RWPE1 (cell line): ENCODE data around the gene APOBEC3C.
A peak's percentile ranks its signal among the peaks of the same experiment; 100 is the strongest.
"Not testable (repeated sequence)": the region's sequence is repeated elsewhere in the genome, so short reads cannot be mapped to it uniquely, and the experiment has no call there.

Experiments
- CTCF ChIA-PET: fragments of 350-600 bp; sonication (Branson Sonifier 250); formaldehyde crosslinking; extraction: SDS; loops from one replicate; lab custom pipeline; 2021; lab: Yijun Ruan, JAX
- POLR2A ChIA-PET: fragments of 400-600 bp; formaldehyde crosslinking; extraction: SDS; loops from one replicate; lab custom pipeline; 2020; ENCODE audit warnings: antibody characterized with exemption; ENCODE audit not compliant: low non-redundant PET; lab: Yijun Ruan, JAX
- DNase-seq: peaks from one replicate; pipeline ENCODE4 v3.0.0; 2012; ENCODE audit warnings: low spot score
- H3K27ac ChIP-seq: fragments of 450-650 bp; 2 replicates; pipeline ENCODE4 v1.5.1; 2017
- TF ChIP-seq, protein P1 (sequence below): fragments of 450-650 bp; conservative IDR thresholded peaks from 2 replicates; pipeline ENCODE4 v1.5.1; 2017; ENCODE audit warnings: low read depth, mild to moderate bottlenecking

APOBEC3C gene

DNA sequence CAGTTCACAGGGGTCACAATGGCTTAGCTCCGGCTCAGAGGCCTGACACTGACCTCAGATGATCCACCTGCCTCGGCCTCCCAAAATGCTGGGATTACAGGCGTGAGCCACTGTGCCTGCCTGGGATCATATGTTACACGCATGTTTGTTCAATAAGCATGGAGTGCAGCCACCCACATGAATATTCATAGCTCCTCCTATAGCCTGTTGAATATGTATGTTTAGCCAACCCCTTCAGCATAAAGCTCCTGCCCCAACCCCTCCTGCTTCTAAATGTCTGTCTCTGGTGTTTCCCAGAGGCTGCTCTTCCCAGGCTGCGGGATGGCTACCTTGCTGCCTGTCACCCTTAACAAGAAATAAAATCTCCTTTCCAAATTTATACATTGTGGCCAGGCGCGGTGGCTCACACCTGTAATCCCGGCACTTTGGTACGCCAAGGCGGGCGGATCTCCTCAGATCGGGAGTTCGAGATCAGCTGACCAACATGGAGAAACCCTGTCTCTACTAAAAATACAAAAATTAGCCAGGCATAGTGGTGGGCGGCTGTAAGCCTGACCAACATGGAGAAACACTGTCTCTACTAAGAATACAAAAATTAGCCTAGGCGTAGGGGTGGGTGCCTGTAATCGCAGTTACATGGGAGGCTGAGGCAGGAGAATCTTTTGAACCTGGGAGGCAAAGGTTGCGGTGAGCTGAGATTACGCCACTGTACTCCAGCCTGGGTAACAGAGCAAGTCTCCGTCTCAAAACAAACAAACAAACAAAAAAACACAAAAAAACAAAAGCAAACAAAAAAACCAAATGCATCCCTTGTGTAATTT, 25.5 kb downstream of the APOBEC3C start:
- no peak for DNase-seq
- ChIA-PET CTCF (no interaction called here), POLR2A (no interaction called here)
- TF ChIP-seq, protein P1, sequence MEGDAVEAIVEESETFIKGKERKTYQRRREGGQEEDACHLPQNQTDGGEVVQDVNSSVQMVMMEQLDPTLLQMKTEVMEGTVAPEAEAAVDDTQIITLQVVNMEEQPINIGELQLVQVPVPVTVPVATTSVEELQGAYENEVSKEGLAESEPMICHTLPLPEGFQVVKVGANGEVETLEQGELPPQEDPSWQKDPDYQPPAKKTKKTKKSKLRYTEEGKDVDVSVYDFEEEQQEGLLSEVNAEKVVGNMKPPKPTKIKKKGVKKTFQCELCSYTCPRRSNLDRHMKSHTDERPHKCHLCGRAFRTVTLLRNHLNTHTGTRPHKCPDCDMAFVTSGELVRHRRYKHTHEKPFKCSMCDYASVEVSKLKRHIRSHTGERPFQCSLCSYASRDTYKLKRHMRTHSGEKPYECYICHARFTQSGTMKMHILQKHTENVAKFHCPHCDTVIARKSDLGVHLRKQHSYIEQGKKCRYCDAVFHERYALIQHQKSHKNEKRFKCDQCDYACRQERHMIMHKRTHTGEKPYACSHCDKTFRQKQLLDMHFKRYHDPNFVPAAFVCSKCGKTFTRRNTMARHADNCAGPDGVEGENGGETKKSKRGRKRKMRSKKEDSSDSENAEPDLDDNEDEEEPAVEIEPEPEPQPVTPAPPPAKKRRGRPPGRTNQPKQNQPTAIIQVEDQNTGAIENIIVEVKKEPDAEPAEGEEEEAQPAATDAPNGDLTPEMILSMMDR: no peak
- peak overlapping the region; percentile 86 for H3K27ac ChIP-seq

DNA sequence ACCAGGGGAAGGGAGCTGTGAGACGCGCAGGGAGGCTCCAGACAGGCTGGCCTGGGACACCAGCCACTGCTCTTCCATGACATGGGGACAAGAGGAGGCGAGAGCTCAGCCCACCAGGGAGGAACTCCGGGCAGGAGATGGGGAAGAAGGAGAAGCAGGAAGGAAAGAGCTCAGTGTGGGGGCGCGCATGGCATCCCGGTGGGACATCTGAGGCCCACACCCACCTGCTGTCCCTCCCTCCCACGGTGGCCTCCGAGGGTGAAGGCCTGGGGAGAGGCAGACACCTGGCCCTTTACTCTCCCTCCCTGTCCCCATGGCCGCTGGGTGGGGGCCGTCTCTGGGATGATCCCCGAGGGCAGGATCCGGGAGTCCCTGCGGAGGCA, 26.1 kb downstream of the APOBEC3C start:
- DNase-seq, CTCF ChIA-PET, POLR2A ChIA-PET: not testable (repeated sequence)
- H3K27ac ChIP-seq: peak overlapping the region; percentile 86

DNA sequence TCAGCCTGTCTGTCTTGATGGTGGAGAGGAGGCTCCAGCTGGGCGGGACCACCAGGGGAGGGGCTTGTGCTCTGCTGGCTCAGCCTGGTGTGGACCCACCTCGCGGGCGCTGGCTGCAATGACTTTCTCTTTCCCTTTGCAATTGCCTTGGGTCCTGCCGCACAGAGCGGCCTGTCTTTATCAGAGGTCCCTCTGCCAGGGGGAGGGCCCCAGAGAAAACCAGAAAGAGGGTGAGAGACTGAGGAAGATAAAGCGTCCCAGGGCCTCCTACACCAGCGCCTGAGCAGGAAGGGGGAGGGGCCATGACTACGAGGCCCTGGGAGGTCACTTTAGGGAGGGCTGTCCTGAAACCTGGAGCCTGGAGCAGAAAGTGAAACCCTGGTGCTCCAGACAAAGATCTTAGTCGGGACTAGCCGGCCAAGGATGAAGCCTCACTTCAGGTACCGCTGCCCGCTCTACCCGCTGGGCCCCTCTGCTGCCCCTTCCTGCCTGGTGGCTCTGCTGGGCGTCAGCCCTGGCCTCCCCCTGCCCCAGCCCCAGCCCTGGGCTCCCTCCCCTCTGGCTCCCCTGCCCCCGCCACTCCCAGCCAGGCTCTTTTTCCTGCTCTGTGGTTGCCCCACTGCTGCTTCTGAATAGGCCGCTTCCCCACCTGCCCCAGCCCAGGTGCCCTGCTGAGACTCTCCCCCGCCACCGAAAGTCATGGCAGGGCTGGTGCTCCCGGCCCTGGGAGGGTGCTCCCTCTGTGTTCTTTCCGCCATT, 26.7 kb downstream of the APOBEC3C start, which contains the start of gene APOBEC3F:
APOBEC3F (plus strand) TSS at position 327 of the 759 bp plus-strand sequence; CDS start at position 424, 97 bp downstream.
- peak; percentile 2 for DNase-seq

DNA sequence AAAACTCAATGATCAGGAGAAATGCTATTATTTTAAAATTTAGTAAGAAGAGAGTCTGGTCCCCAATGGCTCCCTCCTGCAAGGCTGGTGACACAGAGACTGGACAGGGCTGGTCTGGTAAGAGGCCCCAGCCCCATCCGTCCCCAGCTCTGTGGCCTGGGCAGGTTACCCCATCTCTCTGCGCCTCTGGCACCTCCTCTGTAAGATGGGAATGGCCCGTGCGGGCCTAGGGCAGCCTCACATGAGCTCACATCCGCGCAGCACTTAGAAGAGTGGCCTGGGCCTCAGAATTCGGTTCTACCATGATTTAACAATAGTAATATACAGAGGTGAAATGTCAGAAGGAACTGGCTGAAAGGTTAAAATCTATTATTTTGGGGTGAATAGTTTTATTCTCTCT, 27.9 kb downstream of the APOBEC3C start:
- POLR2A ChIA-PET: no interaction called here

More for the DNA sequence above, 26.7 kb downstream of the APOBEC3C start, which contains the start of gene APOBEC3F:
- H3K27ac ChIP-seq: peak within 1 kb of the TSS; percentile 86
- CTCF ChIA-PET: not testable (repeated sequence)
- POLR2A ChIA-PET: interaction anchor here (0.7 kb wide), 1 partner anchor 335 kb away, joined by 3 read pairs; the partner anchor contains the start of gene GTPBP1

DNA sequence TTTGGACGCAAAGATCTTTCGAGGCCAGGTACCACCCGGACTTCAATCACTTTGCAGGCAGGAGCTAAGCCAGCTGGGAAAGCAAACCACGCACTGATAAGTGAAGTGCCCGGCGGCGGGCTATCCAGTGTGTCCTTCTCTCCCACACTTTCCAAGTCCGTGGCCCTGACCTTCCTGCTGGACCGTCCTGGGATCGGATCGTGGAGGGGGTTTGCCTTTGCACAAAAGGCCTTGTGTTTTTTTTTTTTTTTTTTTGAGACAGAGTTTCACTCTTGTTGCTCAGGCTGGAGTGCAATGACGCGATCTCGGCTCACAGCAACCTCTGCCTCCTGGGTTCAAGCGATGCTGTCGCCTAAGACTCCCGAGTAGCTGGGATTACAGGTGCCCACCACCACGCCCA, 29.0 kb downstream of the APOBEC3C start:
- CTCF ChIA-PET, DNase-seq, H3K27ac ChIP-seq, POLR2A ChIA-PET: not testable (repeated sequence)

More for the DNA sequence above, 27.9 kb downstream of the APOBEC3C start:
- H3K27ac ChIP-seq: no peak overlapping the region; the same call in 1 of the 2 replicates
- CTCF ChIA-PET: interaction anchor here (0.6 to 1.2 kb wide), 2 partner anchors 39 to 83 kb away, joined by 3 to 4 read pairs; no protein-coding TSS in a partner anchor
- no peak for DNase-seq
- TF ChIP-seq, protein P1: no peak

DNA sequence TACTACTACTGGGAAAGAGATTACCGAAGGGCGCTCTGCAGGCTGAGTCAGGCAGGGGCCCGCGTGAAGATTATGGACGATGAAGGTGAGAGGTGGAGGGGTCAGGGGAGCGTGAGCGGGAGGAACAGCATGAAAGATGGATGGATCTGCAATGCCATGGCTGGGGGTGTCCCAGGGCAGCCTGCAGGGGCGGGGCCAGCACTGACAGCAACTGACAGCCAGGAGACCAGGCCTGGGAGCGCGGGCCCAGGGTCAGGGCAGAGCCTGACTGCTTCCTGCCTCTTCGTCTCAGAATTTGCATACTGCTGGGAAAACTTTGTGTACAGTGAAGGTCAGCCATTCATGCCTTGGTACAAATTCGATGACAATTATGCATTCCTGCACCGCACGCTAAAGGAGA, 31.1 kb downstream of the APOBEC3C start:
- DNase-seq, POLR2A ChIA-PET, CTCF ChIA-PET, H3K27ac ChIP-seq: not testable (repeated sequence)

DNA sequence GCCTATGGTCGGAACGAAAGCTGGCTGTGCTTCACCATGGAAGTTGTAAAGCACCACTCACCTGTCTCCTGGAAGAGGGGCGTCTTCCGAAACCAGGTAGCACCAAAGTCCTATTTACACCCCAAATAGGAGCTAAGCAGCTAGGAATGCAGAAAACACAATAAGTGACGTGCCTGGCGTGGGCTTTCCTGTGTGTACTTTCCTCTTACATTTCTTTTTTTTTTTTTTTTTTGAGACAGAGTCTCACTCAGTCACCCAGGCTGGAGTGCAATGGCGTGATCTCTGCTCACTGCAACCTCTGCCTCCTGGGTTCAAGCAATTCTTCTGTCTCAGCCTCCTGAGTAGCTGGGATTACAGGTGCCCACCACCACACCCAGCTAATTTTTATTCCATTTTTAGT, 35.4 kb downstream of the APOBEC3C start:
- CTCF ChIA-PET: interaction anchor here (0.6 kb wide), 1 partner anchor 82 kb away, joined by 4 read pairs; no protein-coding TSS in a partner anchor
- POLR2A ChIA-PET, H3K27ac ChIP-seq, DNase-seq: not testable (repeated sequence)

DNA sequence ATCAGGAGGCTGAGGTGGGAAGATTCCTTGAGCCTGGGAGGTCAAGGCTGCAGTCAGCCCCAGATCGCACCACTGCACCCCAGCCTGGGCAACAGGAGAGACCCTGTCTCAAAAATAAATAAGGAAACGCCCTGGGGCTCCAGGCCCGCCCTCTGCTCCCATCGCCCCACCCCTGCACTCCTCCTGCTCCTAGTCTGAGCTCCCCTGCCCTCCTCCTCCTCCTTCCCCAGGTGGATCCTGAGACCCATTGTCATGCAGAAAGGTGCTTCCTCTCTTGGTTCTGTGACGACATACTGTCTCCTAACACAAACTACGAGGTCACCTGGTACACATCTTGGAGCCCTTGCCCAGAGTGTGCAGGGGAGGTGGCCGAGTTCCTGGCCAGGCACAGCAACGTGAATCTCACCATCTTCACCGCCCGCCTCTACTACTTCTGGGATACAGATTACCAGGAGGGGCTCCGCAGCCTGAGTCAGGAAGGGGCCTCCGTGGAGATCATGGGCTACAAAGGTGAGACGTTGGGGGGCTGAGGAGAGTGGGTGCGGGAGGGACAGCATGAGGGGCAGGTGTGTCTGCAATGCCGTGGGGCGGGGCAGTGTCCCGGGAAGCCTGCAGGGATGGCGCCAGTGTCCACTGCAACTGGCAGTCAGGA, 37.9 kb downstream of the APOBEC3C start:
- CTCF ChIA-PET: interaction anchor here (0.6 kb wide), 1 partner anchor 38 kb away, joined by 4 read pairs; no protein-coding TSS in a partner anchor
- DNase-seq, POLR2A ChIA-PET, H3K27ac ChIP-seq: not testable (repeated sequence)

DNA sequence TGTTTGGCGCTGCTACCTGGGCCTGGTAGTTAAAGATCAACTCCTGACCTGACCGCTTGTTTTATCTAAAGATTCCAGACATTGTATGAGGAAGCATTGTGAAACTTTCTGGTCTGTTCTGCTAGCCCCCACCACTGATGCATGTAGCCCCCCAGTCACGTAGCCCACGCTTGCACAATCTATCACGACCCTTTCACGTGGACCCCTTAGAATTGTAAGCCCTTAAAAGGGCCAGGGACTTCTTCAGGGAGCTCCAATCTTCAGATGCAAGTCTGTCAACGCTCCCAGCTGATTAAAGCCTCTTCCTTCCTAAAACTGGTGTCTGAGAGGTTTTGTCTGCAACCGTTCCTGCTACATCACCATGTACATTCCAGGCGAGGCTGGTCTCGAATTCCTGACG, 41.6 kb downstream of the APOBEC3C start:
- TF ChIP-seq, protein P1: no peak
- H3K27ac ChIP-seq: no peak overlapping the region
- DNase-seq: no peak
- POLR2A ChIA-PET: no interaction called here
- CTCF ChIA-PET: no interaction called here

DNA sequence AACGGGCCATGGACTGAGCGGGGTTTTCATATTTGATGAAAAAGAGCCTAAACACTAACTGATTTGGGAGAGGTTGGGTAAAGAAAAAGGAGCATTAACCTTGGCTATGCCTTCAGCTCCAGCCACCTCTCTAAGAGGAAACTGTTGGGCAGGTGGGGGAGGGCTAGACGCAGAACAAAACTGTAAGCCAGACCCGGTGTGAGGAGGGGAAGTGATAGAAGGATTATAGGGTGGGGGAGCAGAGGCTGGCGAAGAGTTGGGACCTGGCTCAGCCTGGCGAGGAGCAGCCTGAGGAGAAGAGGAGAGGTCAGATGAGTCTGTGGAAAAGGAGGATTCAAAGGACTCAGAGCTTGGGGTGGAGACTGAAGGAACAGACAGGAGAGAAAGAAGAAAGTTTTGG, 47.2 kb downstream of the APOBEC3C start:
- CTCF ChIA-PET: interaction anchor here (0.6 kb wide), 1 partner anchor 250 kb away, joined by 3 read pairs; no protein-coding TSS in a partner anchor
- POLR2A ChIA-PET: not testable (repeated sequence)

DNA sequence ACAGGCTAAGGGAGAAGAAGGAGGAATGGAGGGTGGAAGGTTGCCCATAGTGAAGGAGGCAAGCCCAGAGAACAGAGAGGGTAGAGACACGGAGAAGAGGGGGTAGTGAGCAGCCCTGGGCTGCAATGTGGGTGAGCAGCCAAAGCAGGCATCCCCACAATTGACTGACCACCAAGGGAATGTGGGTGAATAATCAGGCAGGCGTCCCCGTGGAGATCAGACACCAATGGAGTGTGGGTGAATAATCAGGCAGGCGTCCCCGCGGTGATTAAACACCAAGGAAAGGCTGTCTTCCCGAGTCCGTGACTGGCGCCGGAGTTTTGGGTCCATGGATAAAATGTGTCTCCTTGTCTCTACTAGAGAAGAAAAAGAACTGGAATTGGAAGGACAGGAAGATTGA, 47.9 kb downstream of the APOBEC3C start:
- CTCF ChIA-PET, H3K27ac ChIP-seq, DNase-seq, POLR2A ChIA-PET: not testable (repeated sequence)

More for the DNA sequence above, 47.2 kb downstream of the APOBEC3C start:
- not testable (repeated sequence) for DNase-seq, H3K27ac ChIP-seq

DNA sequence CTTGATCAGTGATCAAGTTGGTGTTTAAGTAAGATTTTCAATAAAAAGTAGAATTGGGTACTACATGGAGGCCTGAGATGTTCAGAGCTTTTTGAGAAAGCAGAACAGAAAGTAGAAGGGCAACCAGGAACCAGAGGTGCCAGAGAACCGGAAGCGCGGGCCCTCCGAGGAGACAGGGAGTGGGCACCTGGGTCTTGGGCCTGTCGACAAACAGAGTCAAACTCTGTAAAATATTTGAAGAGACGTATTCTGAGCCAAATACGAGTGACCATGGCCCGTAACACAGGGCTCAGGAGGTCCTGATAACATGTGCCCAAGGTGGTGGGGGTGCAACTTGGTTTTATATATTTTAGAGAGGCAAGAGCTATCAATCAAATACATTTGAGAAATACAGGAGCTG, 49.8 kb downstream of the APOBEC3C start:
- CTCF ChIA-PET: interaction anchor here (0.6 kb wide), 1 partner anchor 1130 kb away, joined by 3 read pairs; no protein-coding TSS in a partner anchor
- H3K27ac ChIP-seq, POLR2A ChIA-PET, DNase-seq: not testable (repeated sequence)
